GM21515 (cell line): ENCODE results near the gene NOC4L.

ENCODE experiments used
- ATAC-seq: cut with Tn5 transposase; IDR thresholded peaks from one replicate; pipeline ENCODE4 v1.9.1; 2021; ENCODE audit not compliant: unreplicated experiment

The NOC4L gene

GRCh38 chr12:132196038-132196872 is 52.0 kb downstream of the NOC4L start:
- ATAC-seq: no peak

- no peak for ATAC-seq
Measured at GRCh38 chr12:132196873-132197390, 52.7 kb downstream of the NOC4L start.

GRCh38 chr12:132197581-132198354 is 53.5 kb downstream of the NOC4L start:
- ATAC-seq: no peak

- no peak for ATAC-seq
Measured at GRCh38 chr12:132199101-132199500, 54.8 kb downstream of the NOC4L start.

GRCh38 chr12:132199526-132200319 is 55.5 kb downstream of the NOC4L start:
- ATAC-seq: no peak

GRCh38 chr12:132200800-132201199 is 56.5 kb downstream of the NOC4L start:
- ATAC-seq: no peak

GRCh38 chr12:132201391-132202120 is 57.3 kb downstream of the NOC4L start:
- no peak for ATAC-seq
